Effector memory CD4-positive, alpha-beta T cell (primary cell): Measurements from ENCODE around the gene RNF207.

Source experiments
- DNase-seq, 3 donors: peaks; one replicate each; pipeline ENCODE4 v3.0.0-alpha.2; 2020
- H3K27ac ChIP-seq: 2 replicates; pipeline ENCODE4 v1.7.0; 2013; ENCODE audit warnings: mild to moderate bottlenecking, low read length, moderate library complexity; ENCODE audit not compliant: insufficient read depth, poor library complexity, severe bottlenecking
- H3K27me3 ChIP-seq: replicated peaks from 2 replicates; pipeline ENCODE4 v1.7.0; 2013; ENCODE audit warnings: mild to moderate bottlenecking, low read length; ENCODE audit not compliant: insufficient read depth, control insufficient read depth, poor library complexity, severe bottlenecking
- H3K36me3 ChIP-seq: 2 replicates; pipeline ENCODE4 v1.7.0; 2013; ENCODE audit warnings: mild to moderate bottlenecking, low read length, moderate library complexity; ENCODE audit not compliant: control insufficient read depth, insufficient read depth
- H3K4me1 ChIP-seq: 2 replicates; pipeline ENCODE4 v1.7.0; 2013; ENCODE audit warnings: low read length, mild to moderate bottlenecking; ENCODE audit not compliant: control insufficient read depth, insufficient read depth, poor library complexity, severe bottlenecking
- H3K4me3 ChIP-seq: 2 replicates; pipeline ENCODE4 v1.7.0; 2013; ENCODE audit warnings: low read length, low read depth, mild to moderate bottlenecking; ENCODE audit not compliant: insufficient read depth, poor library complexity, severe bottlenecking
- H3K9me3 ChIP-seq: 2 replicates; pipeline ENCODE4 v1.7.0; 2013; ENCODE audit warnings: mild to moderate bottlenecking, low read length, moderate library complexity; ENCODE audit not compliant: control insufficient read depth

Gene RNF207

DNA sequence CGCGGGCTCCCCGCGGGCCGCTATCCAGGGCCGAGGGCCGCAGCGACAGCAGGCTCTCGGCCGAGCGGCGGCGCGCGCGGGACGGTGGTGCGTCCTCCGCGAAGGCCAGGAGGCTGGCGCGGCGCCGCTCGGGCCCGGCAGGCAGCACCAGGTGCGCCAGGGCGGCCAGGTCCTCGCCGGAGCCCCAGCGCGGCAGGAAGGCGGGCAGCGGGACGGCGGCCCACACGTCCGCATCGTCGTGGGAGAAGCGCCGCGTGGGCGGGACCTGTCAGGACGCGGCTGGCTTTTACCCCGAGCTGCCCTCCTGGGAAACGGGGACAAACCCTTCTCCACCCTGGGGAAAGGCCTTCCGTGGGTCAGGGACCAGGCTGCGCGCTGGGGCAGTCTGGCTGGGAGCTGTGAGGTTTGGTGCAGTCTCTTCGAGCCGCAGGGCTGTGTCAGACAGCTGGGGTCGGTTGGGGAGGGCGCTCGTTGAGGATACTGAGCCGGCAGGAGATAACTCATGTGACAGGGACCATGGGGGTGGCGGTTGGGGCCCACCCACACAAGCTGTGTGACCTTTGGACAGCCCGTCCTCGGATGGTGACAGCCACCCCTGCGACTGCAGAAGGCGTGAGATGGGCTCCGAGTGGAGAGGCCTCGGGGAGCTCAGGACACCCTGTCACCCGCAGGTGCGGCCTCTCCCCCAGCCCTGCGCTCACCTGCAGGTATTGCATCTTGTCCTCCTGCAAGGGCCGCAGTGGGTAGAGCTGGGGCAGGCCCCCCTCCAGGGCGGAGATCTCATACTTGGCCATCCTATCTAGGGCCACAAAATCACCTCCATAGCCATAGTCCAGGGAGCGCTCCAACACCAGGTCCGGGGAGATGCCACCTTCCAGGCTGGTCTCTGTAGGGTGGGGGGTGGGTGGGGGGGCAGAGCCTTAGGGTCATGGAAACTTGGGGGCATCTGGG lies 44.1 kb downstream of the RNF207 start:
- Histone ChIP-seq H3K27me3 (peaks cover 44% of the 10 kb centered on the region), H3K36me3 (no peaks in the 10 kb centered on the region), H3K4me1 (peaks cover 23% of the 10 kb centered on the region), H3K4me3 (no peak overlapping the region), H3K27ac (no peak overlapping the region), H3K9me3 (no peaks in the 10 kb centered on the region)
- no peak for DNase-seq

DNA sequence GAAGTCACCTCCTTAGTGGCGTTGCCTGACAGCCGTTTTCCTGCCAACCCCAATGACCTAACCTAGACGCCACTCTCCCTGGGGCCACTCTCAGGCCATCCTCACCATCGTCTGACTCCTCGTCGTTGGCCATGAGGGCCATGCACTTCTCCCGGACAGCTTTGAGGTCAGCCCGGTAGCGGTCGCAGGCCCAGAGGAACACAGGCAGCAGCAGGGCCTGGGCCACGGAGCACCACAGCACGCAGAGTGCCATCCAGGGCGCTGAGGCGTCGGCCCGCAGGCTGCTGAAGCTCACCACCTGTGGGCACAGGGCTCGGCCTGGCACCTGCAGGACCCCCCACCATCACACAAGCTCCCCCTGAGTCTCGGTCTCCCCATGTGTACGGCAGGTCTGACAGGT lies 45.3 kb downstream of the RNF207 start:
- Histone ChIP-seq H3K9me3 (no peaks in the 10 kb centered on the region), H3K4me3 (no peak overlapping the region), H3K4me1 (peaks cover 11% of the 10 kb centered on the region), H3K27ac (no peak overlapping the region), H3K27me3 (peaks cover 32% of the 10 kb centered on the region), H3K36me3 (no peaks in the 10 kb centered on the region)
- DNase-seq, result no peak

DNA sequence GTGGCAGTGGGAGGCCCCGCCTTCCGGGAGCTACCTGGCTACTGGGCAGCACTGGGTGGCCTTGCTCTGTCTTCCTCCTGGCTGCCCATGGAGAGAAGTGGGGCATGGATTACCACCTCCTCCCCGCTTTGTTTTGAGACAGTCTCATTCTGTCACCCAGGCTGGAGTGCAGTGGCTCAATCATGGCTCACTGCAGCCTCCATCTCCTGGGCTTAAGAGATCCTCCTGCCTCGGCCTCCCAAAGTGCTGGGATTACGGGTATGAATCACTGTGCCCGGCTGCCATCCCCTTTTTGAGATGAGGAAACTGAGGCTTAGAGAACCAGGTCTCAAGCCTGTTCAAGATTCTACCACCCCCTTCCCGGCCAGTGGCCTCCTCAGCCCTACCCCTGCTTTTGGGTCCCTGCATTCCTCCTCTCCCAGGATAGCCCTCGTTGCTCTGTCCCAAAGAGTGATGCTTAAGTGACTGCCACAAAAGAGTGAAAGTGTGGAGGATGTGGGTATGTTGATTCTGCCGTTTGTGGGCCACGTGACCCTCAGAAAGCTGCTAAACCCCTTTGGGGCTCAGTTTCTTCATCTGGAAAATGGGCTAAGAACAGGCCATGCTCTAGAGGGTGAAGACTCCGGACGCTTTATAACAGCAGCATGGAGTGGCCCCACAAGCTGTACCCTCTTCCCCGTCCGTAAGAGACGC lies 45.9 kb downstream of the RNF207 start:
- no peaks in the 10 kb centered on the region for H3K36me3 ChIP-seq
- H3K4me1 ChIP-seq, result peaks cover 5% of the 10 kb centered on the region
- DNase-seq, result no peak
- H3K4me3 ChIP-seq, result no peak overlapping the region
- H3K9me3 ChIP-seq, result no peaks in the 10 kb centered on the region
- H3K27me3 ChIP-seq, result peaks cover 26% of the 10 kb centered on the region
- no peak overlapping the region for H3K27ac ChIP-seq

DNA sequence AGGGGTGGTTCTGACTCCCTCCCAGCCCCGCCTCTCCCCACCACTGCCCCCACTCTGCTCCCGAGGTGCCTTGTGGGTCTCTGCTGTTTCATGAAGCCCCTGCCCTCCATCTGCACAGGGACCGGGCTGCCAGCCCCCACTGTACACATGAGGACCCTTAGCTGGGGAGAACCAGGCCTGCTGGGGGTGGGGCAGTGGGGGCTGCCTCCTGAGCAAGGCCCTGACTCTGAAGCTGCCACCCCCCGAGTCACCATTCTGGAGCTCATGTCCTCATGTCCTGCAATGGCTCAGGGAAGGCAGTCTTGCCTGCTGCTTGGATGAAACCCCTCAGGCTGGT lies 46.4 kb downstream of the RNF207 start:
- Histone ChIP-seq H3K36me3 (no peaks in the 10 kb centered on the region), H3K27ac (no peak overlapping the region), H3K4me1 (peaks cover 5% of the 10 kb centered on the region), H3K4me3 (no peak overlapping the region), H3K9me3 (no peaks in the 10 kb centered on the region), H3K27me3 (peaks cover 22% of the 10 kb centered on the region)
- no peak for DNase-seq

DNA sequence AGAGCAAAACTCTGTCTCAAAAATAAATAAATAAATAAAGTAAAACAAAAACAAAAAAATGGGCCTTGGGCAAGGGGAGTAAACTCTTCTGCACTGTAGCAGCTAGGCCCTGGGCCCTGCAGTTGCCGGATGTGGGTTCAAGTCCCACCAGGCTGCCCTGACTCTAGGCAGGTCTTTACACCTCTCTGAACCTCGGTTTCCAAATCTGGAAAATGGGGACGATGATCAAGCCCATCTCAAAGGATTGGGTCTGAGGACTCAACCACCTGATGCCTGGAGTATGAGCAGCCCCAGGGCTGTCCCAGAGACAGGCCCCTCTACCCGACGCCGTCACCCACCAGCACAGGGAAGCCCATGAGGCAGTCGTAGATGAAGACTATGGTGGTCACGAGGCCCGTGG lies 47.5 kb downstream of the RNF207 start:
- peaks cover 13% of the 10 kb centered on the region for H3K27me3 ChIP-seq
- H3K36me3 ChIP-seq, result no peaks in the 10 kb centered on the region
- no peaks in the 10 kb centered on the region for H3K9me3 ChIP-seq
- peaks cover 5% of the 10 kb centered on the region for H3K4me1 ChIP-seq
- H3K4me3 ChIP-seq, result no peak overlapping the region
- no peak for DNase-seq
- H3K27ac ChIP-seq, result no peak overlapping the region

DNA sequence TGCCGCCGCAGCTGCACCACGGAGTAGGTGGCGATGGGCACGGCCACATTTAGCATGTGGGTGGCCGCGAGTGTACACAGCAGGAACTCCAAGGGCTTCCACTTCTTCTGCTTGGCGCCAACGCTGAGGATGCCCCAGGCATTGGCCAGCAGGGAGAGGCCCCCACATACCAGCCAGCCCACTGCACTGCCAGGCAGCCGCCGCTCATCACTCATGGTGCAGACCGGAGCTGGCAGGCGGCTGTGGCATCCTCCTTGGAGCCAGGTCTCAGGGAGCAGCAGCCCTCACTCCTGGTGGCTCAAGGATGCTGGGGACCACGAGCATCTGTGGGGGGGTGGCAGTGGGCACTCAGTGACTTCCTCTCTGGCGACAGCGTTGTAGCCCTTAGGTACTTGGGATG lies 48.8 kb downstream of the RNF207 start:
- no peak for DNase-seq
- Histone ChIP-seq H3K4me1 (peaks cover 5% of the 10 kb centered on the region), H3K27ac (no peak overlapping the region), H3K4me3 (no peak overlapping the region), H3K27me3 (peaks cover 6% of the 10 kb centered on the region), H3K9me3 (no peaks in the 10 kb centered on the region), H3K36me3 (no peaks in the 10 kb centered on the region)

DNA sequence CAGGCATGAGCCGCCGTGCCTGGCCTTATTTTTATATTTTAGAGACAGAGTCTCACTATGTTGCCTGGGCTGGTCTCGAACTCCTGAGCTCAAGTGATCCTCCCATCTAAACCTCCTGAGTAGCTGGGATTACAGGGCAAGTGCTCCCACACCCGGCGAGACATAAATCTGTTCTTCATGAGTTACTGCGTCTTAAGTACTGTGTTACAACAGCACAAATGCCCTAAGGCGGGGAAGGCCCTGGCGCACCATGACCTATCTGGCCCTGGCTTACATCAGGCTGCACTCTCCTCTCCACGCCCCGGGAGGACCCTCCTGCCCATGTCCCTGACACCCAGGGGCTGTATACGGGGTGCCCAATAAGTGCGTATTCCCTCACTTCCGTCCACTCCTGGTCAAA lies 50.7 kb downstream of the RNF207 start:
- H3K4me1 ChIP-seq, result peaks cover 14% of the 10 kb centered on the region
- no peaks in the 10 kb centered on the region for H3K27me3 ChIP-seq
- no peak for DNase-seq

DNA sequence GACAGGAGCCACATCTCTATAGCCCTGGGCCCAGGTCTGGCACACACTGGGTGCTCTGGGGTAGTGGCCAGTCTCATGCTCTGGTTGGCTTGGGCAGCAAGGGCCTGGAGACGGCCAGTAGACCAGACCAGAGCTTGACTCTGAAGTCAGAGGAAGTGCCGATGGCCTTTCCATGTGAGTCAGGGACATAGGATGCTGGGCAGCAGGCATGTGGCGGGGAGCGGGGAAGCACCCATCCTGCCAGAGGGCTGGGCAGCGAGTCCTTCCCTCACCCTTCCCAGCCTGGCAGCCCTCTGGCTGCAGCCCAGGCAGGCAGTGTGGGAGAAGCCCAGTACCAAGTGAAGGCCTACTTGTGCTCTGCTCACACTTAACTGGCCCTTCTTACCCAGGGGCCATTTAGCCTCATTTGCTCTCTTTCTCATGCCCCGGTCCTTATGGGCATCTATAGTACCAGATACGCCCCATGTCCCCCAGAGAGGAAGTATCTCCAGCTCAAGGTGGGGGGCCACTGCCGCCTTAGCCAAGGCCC lies 51.7 kb downstream of the RNF207 start:
- no peak for DNase-seq
- no peaks in the 10 kb centered on the region for H3K27me3 ChIP-seq
- no peaks in the 10 kb centered on the region for H3K9me3 ChIP-seq
- H3K4me1 ChIP-seq, result peaks cover 14% of the 10 kb centered on the region
- no peaks in the 10 kb centered on the region for H3K36me3 ChIP-seq
- no peak overlapping the region for H3K27ac ChIP-seq
- no peak overlapping the region for H3K4me3 ChIP-seq

More for the DNA sequence above, 50.7 kb downstream of the RNF207 start:
- Histone ChIP-seq H3K4me3 (no peak overlapping the region), H3K27ac (no peak overlapping the region), H3K36me3 (no peaks in the 10 kb centered on the region), H3K9me3 (no peaks in the 10 kb centered on the region)

DNA sequence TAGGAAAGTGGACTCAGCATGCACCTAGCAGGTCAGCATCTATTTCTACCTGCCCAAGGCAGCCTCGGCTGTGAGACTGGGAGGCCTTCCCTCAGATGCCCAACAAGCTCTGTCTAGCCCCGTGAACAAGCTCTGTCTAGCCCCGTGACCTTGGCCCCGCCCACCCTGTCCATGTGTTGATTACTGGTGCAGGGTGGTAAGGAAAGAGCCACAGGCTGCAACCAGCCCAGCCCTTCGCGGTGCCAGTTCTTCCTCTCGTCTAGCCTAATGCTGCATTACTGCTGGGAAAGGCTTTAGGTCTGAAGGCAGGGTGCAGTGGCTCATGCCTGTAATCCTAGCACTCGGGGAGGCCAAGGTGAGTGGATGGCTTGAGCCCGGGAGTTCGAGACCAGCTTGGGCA lies 52.8 kb downstream of the RNF207 start:
- no peak for DNase-seq
- Histone ChIP-seq H3K36me3 (no peaks in the 10 kb centered on the region), H3K9me3 (no peaks in the 10 kb centered on the region), H3K27me3 (no peaks in the 10 kb centered on the region), H3K4me1 (peaks cover 14% of the 10 kb centered on the region), H3K27ac (no peak overlapping the region), H3K4me3 (no peak overlapping the region)
